Measurements from ENCODE around the gene ZNF805.

ZNF805 gene

GRCh38 chr19:57241176-57241575 is 744 bp downstream of the ZNF805 start:
- TF ChIP-seq CTCF (IDR thresholded peaks at IDR 0.05; ENCODE audit: low read depth, low read length): no peak
- no peaks in the 10 kb centered on the region for H3K9me3 ChIP-seq (ENCODE audit: severe bottlenecking)
- H3K4me3 ChIP-seq (ENCODE audit: low read depth, low read length): peak overlapping the region; percentile 93
- DNase-seq: no peak
- peaks cover 13% of the 10 kb centered on the region for H3K36me3 ChIP-seq
- no peaks in the 10 kb centered on the region for H3K27me3 ChIP-seq (ENCODE audit: insufficient read depth, low read depth, severe bottlenecking)
- peak overlapping the region; percentile 85 for H3K27ac ChIP-seq

GRCh38 chr19:57242821-57243220 is 2.4 kb downstream of the ZNF805 start:
- no peak for DNase-seq
- no peak overlapping the region for H3K4me3 ChIP-seq (ENCODE audit: low read depth, low read length)

GRCh38 chr19:57244513-57244912 is 4.1 kb downstream of the ZNF805 start:
- TF ChIP-seq CTCF (IDR thresholded peaks at IDR 0.05; ENCODE audit: low read depth, low read length): no peak
- H3K27ac ChIP-seq: no peak overlapping the region
- DNase-seq: no peak
- no peaks in the 10 kb centered on the region for H3K27me3 ChIP-seq (ENCODE audit: insufficient read depth, low read depth, severe bottlenecking)
- no peaks in the 10 kb centered on the region for H3K9me3 ChIP-seq (ENCODE audit: severe bottlenecking)
- H3K36me3 ChIP-seq: peaks cover 32% of the 10 kb centered on the region
- H3K4me3 ChIP-seq (ENCODE audit: low read depth, low read length): no peak overlapping the region

More at GRCh38 chr19:57242821-57243220, 2.4 kb downstream of the ZNF805 start:
- Histone ChIP-seq H3K27ac (no peak overlapping the region), H3K27me3 (ENCODE audit: insufficient read depth, low read depth, severe bottlenecking) (no peaks in the 10 kb centered on the region), H3K9me3 (ENCODE audit: severe bottlenecking) (no peaks in the 10 kb centered on the region), H3K36me3 (peaks cover 19% of the 10 kb centered on the region)
- TF ChIP-seq CTCF (IDR thresholded peaks at IDR 0.05; ENCODE audit: low read depth, low read length): no peak

GRCh38 chr19:57245066-57245465 is 4.6 kb downstream of the ZNF805 start:
- TF ChIP-seq CTCF (IDR thresholded peaks at IDR 0.05; ENCODE audit: low read depth, low read length): no peak
- H3K27ac ChIP-seq: no peak overlapping the region
- H3K9me3 ChIP-seq (ENCODE audit: severe bottlenecking): no peaks in the 10 kb centered on the region
- no peak for DNase-seq
- H3K36me3 ChIP-seq: peaks cover 33% of the 10 kb centered on the region
- no peak overlapping the region for H3K4me3 ChIP-seq (ENCODE audit: low read depth, low read length)
- no peaks in the 10 kb centered on the region for H3K27me3 ChIP-seq (ENCODE audit: insufficient read depth, low read depth, severe bottlenecking)

GRCh38 chr19:57245959-57246358 is 5.5 kb downstream of the ZNF805 start:
- no peak overlapping the region for H3K4me3 ChIP-seq (ENCODE audit: low read depth, low read length)
- no peaks in the 10 kb centered on the region for H3K9me3 ChIP-seq (ENCODE audit: severe bottlenecking)
- no peak overlapping the region for H3K27ac ChIP-seq
- H3K27me3 ChIP-seq (ENCODE audit: insufficient read depth, low read depth, severe bottlenecking): no peaks in the 10 kb centered on the region
- no peak for TF ChIP-seq CTCF (IDR thresholded peaks at IDR 0.05; ENCODE audit: low read depth, low read length)
- H3K36me3 ChIP-seq: peaks cover 34% of the 10 kb centered on the region
- no peak for DNase-seq

GRCh38 chr19:57248646-57249045 is 8.2 kb downstream of the ZNF805 start:
- H3K9me3 ChIP-seq (ENCODE audit: severe bottlenecking): no peaks in the 10 kb centered on the region
- H3K27ac ChIP-seq: no peak overlapping the region
- peaks cover 47% of the 10 kb centered on the region for H3K36me3 ChIP-seq
- H3K27me3 ChIP-seq (ENCODE audit: insufficient read depth, low read depth, severe bottlenecking): no peaks in the 10 kb centered on the region
- no peak for TF ChIP-seq CTCF (IDR thresholded peaks at IDR 0.05; ENCODE audit: low read depth, low read length)
- DNase-seq: no peak
- no peak overlapping the region for H3K4me3 ChIP-seq (ENCODE audit: low read depth, low read length)
